GM20000 (cell line): ENCODE measurements around the gene ZNF440.
"Not testable (repeated sequence)": the region's sequence is repeated elsewhere in the genome, so short reads cannot be mapped to it uniquely, and the experiment has no call there.

Experiments
- DNase-seq: peaks from one replicate; pipeline ENCODE4 v3.0.0; 2012; ENCODE audit warnings: low spot score
- CTCF ChIP-seq: IDR thresholded peaks from 2 replicates; pipeline ENCODE4 v1.5.1; 2012; ENCODE audit warnings: mild to moderate bottlenecking, control low read depth; ENCODE audit errors: extremely low read depth, missing control alignments

The ZNF440 gene

GRCh38 chr19:11833541-11833940 is 19.5 kb downstream of the ZNF440 start:
- TF ChIP-seq CTCF = no peak
- no peak for DNase-seq

GRCh38 chr19:11835626-11836066 is 21.6 kb downstream of the ZNF440 start:
- not testable (repeated sequence) for DNase-seq

GRCh38 chr19:11843722-11844121 is 29.6 kb downstream of the ZNF440 start:
- no peak for TF ChIP-seq CTCF

GRCh38 chr19:11847615-11848014 is 33.5 kb downstream of the ZNF440 start:
- not testable (repeated sequence) for DNase-seq

More at GRCh38 chr19:11843722-11844121, 29.6 kb downstream of the ZNF440 start:
- DNase-seq = no peak

- no peak for DNase-seq
- TF ChIP-seq CTCF = no peak
Observed at GRCh38 chr19:11848200-11848593, 34.1 kb downstream of the ZNF440 start.

GRCh38 chr19:11848594-11849469 is 34.8 kb downstream of the ZNF440 start, which contains the start of gene ZNF439:
TSS of gene ZNF439 (plus strand) at chr19:11848726. CDS start at chr19:11848868, 142 bp downstream.
- DNase-seq = peak; percentile 93
- no peak for TF ChIP-seq CTCF

GRCh38 chr19:11850289-11850688 is 36.2 kb downstream of the ZNF440 start:
- DNase-seq = not testable (repeated sequence)

GRCh38 chr19:11853358-11853757 is 39.3 kb downstream of the ZNF440 start:
- no peak for TF ChIP-seq CTCF
- DNase-seq = no peak

GRCh38 chr19:11856596-11857250 is 42.6 kb downstream of the ZNF440 start:
- no peak for TF ChIP-seq CTCF

More at GRCh38 chr19:11856596-11857250, 42.6 kb downstream of the ZNF440 start:
- no peak for DNase-seq
